Right hindlimb (tissue), 1 donor: ENCODE data around the gene M1AP.

Experiments used
- DNase-seq: peaks from one replicate; pipeline ENCODE4 v3.0.0-alpha.2; 2018

M1AP gene, protein sequence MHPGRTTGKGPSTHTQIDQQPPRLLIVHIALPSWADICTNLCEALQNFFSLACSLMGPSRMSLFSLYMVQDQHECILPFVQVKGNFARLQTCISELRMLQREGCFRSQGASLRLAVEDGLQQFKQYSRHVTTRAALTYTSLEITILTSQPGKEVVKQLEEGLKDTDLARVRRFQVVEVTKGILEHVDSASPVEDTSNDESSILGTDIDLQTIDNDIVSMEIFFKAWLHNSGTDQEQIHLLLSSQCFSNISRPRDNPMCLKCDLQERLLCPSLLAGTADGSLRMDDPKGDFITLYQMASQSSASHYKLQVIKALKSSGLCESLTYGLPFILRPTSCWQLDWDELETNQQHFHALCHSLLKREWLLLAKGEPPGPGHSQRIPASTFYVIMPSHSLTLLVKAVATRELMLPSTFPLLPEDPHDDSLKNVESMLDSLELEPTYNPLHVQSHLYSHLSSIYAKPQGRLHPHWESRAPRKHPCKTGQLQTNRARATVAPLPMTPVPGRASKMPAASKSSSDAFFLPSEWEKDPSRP

GRCh38 chr2:74648009-74648443 lies at the start of gene M1AP:
Gene M1AP (minus strand): TSS chr2:74648330. CDS start chr2:74640275, 8,055 bp downstream.
- DNase-seq, result no peak

GRCh38 chr2:74696829-74697228 lies 48.7 kb upstream of the M1AP start:
- no peak for DNase-seq

- no peak for DNase-seq
Observed at GRCh38 chr2:74695663-74696062, 47.5 kb upstream of the M1AP start.

GRCh38 chr2:74694281-74694680 lies 46.2 kb upstream of the M1AP start:
- no peak for DNase-seq

DNA sequence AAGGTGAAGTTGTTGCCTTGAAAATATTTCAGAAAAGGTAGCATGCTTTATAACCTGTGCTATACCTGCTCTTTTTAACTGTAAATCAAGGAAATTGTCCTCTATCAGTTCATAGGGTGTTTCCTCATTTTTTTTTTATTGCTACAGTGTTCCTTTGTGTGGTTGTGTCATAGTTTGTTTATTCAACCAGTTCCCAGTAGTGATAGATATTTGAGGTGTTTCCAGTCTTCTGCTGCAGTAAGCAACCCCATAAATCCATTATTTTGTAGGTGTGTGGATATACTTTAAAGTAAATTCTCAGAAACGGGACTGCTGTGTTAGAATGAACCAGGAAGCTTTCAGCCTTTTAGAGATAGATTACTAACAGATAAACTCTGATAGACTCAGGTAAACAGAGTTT lies 45.5 kb upstream of the M1AP start:
- DNase-seq, result no peak

DNA sequence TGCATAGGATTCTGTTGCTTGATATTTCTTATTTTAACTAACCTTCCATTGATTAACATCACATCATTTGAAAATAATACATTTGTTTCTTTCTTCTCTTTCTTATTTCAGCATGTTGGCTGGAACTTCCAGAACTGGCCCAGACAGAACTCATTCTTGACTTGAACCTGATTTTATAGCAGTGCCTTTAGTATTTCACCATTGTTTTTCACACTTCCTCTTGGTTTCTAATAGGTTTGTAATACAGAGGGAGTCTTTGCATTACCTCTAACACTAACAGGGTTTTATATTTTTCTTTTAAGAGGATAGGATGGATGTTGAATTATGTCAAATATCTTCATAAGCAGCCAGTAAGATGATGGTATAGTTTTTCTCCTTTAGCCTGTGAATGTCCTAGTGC lies 45.1 kb upstream of the M1AP start:
- DNase-seq, result no peak

DNA sequence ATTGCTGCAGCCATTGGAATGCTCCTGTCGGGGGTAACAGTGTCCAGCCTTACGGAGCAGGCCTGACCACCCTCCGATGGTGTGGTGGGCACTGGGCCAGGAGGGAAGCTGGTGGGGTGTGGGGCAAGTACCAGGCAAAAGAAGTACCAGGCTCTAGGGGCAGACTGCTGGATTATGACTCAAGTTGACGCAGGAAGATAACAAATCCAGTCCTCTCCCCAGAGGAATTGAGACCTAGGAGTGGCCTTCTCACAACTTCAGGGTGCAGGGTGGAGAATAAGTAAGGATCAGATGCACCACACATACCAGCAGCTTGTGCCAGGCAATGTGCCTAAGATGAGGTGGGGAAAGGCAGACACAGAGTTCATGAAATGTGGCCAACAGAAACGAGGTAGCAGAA lies 43.8 kb upstream of the M1AP start:
- DNase-seq, result no peak

- DNase-seq, result no peak
Observed at GRCh38 chr2:74690571-74690970, 42.4 kb upstream of the M1AP start.

DNA sequence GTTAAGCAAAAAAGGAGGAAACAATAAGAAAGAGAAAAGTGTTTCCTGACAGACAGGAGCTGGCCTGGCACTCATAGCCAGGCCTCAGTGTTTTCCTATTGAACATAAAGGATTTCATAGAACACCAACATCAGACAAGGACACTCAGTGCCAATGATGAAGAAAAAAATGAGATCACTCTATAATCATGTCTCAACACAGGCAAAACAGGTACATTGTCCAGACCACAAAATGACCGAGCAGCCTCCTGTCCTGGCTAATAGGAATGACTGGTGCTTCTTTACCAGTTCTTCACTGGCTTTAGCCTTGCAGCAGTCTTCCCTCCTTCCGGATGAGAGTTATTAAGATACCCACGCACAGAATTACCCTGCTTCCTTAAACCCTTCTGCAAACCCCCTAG lies 41.5 kb upstream of the M1AP start:
- no peak for DNase-seq

DNA sequence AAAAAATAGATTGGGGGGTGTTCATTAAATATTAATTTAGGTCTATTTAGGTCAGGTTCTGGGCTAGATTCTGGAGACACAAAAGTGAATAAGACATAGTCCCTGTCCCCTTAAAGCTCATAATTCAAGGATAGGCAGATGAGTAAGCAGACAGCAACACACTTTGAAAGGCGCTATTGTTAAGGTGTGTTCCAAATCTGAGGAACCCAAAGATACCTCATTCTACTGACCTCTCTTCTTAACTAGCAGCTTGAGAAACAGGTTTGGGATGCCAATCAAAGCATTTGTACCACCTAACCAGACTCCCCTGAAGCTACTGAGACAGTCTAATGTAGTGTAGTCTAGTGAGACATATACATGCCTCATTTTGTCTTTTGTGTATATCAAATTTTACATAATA lies 40.8 kb upstream of the M1AP start:
- DNase-seq, result no peak

DNA sequence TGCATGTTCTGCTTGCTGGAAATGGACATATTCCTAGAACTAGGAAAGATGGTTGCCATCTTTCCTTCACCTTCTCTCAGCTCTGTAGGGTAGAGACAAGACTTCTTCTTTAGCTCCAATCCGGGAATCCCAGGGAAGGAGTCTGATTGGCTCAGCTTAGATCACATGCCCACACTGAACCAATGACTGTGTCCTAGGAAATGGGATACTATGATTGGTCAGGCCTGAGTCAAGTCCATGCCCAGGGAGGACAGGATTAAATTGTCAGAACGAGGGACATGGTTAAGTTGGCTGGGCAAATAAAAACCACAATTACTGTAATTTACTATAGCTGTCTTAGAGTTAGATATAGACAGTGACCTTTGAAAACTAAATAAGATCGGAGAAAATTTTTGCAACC lies 37.3 kb upstream of the M1AP start:
- DNase-seq, result no peak

GRCh38 chr2:74682501-74682900 lies 34.4 kb upstream of the M1AP start:
- DNase-seq, result no peak

DNA sequence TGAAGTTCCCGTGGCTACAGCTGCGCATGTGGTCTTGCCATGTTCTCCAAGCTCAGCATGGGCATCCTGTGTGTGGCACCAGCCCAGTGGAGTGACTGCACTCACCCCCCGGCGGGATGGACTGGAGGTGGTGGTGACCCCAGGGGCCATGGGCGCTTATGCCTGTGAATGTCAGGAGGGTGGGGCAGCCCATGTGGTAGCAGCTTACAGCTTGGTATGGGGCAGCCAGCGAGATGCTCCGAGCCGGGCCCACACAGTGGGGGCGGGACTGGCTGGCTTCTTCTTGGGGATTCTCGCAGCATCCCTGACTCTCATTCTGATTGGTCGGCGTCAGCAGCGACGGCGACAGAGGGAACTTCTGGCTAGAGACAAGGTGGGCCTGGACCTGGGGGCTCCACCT lies 31.5 kb upstream of the M1AP start:
- DNase-seq, result no peak

- DNase-seq, result no peak
Observed at GRCh38 chr2:74676331-74676730, 28.2 kb upstream of the M1AP start.

DNA sequence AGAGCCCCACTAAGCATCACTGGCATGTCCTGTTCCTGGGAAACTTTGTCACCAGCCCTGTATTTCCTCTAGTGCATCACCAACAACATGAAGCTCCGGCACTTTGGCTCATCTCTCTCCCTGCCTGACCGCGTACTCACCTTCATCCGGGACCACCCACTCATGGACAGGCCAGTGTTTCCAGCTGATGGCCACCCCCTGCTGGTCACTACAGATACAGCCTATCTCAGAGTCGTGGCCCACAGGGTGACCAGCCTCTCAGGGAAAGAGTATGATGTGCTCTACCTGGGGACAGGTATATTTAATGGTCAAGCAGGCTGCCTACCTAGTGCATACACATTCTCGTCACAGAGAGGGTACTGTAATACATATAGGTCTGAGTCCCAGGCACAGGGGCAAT lies 27.0 kb upstream of the M1AP start:
- no peak for DNase-seq

- DNase-seq, result no peak
Observed at GRCh38 chr2:74673826-74674528, 25.8 kb upstream of the M1AP start.

DNA sequence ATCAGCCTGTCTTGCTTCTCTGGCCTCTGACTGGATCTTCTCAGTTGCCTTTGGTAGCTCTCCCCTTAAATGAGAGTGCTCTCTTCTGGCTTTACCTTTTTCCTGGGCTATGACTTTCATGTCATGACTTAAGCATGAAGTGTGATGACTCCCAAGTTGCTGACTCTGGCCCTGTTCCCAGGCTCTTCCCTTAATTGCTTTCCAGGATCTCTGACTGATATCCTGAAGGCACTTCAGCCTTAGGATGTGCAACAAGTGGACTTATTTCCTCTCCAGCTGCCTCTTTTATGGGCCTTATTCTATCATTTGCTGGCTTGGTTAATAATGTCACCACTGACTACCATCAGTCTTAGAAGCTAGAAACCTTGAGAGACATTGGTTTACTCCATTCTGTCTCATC lies 23.3 kb upstream of the M1AP start:
- DNase-seq, result no peak

DNA sequence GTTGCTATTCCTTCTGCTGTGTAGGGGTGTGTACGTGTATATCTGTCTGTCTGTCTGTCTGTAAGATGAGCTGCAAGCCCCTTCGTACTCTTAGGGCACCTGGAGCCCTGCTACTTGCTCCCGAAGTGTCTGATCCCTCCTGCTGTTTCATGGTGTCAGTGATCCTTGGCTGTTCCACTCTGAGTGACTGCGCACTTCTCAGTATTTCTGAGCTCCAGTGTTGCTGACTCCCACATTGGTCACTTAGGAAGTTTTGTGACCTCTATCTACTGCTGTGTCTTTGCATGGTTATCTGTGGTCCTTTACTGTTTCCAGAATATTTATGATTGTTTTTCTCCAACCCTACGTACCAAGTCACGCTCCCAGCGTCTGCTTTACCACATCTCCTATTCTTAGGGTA lies 22.1 kb upstream of the M1AP start:
- no peak for DNase-seq

- DNase-seq, result no peak
Observed at GRCh38 chr2:74668087-74668486, 20.0 kb upstream of the M1AP start.

GRCh38 chr2:74659462-74659861 lies 11.3 kb upstream of the M1AP start:
- DNase-seq, result no peak

GRCh38 chr2:74658516-74658915 lies 10.4 kb upstream of the M1AP start:
- no peak for DNase-seq

DNA sequence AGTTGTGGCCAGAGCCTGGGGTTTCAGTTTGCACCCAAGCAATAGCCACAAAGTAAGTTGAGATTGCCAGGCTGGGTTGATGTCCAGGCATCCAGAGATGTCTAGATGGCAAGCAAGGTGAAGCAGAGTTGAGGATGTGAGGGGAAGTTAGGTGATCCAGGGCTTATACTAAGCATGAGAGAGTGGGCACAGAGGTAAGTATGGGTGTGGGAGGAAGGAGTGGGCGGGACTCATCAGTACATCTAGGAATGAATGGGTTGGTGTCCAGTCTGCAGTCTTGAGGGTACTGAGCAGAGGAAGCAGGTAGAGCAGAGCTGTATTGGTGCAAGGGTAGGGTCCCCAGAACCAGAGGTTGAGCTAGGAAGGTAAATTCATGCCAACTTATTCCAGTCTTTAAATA lies 7.4 kb upstream of the M1AP start:
- no peak for DNase-seq

DNA sequence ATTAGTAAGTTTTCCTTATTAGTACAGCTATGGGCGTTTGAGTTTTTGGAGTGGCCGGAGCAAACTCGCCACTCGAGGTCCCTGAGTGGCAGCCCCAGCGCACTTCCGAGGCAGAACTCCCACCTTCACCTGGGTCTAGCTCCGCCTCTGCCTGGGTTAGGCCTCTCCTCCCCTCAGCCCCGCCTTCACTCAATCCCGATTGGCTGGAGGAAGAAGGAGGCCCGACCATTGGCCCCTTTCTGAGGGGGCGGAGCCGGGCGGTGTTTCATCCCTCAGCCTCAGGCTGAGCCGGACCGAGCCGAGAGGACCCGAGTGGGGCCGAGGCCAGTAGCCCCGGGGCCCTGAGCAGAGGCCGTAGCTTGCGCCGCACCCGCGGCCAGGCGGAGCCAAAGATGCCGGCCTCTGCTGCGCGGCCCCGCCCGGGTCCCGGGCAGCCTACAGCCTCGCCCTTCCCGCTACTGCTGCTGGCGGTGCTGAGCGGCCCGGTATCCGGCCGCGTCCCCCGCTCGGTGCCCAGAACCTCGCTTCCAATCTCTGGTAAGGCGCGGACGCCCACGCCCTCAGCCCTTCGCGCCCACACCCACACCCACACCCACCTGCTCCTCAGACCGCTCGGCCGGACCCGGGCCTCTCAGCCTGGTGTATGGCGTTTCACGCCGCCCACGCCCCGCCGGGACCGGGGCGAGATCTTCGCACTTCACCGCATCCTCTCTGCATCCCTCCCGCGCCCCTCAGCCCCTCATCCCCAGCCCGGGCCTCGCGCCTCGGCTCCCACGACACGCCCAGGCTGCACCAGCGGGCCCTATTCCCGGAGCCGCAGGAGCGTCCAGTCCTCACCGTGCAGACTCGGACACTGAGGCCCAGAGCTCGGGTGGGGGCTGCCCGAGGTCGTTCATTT lies 6.1 kb upstream of the M1AP start, which contains the start of gene SEMA4F:
TSS of gene SEMA4F (plus strand) at position 263 of the 898 bp plus-strand sequence. CDS start at position 393, 130 bp downstream.
- peak; percentile 98 for DNase-seq
